Liver (tissue), 9 donors: ENCODE results near the gene ARID5A. TPM values are rescaled to one million over a fixed set of nuclear protein-coding genes. Genes with fewer than 3 reads are reported as not detected.
"Not testable (repeated sequence)": the region's sequence is repeated elsewhere in the genome, so short reads cannot be mapped to it uniquely, and the experiment has no call there.

Experiments
- DNase-seq: peaks from one replicate; pipeline ENCODE4 v3.0.0-alpha.2; 2017; ENCODE audit warnings: low spot score
- H3K27ac ChIP-seq, 2 donors: one replicate each; pipeline ENCODE4 v1.7.0; 2013; ENCODE audit warnings: inconsistent platforms in 2 of 2, low read length in 2 of 2, control low read depth in 1 of 2, low read depth in 1 of 2, mild to moderate bottlenecking in 1 of 2
- H3K27me3 ChIP-seq, 4 donors: one replicate each; pipeline versions ENCODE4 v1.6.1 to v1.7.0; 2013; ENCODE audit warnings: low read length in 3 of 4, inconsistent platforms in 1 of 4, mild to moderate bottlenecking in 1 of 4, moderate library complexity in 1 of 4; ENCODE audit not compliant: control insufficient read depth in 4 of 4, insufficient read depth in 4 of 4
- H3K36me3 ChIP-seq, 4 donors: one replicate each; pipeline versions ENCODE4 v1.6.1 to v1.7.0; 2013; ENCODE audit warnings: low read length in 3 of 4, mild to moderate bottlenecking in 3 of 4, low read depth in 1 of 4, moderate library complexity in 1 of 4; ENCODE audit not compliant: control insufficient read depth in 4 of 4, insufficient read depth in 3 of 4
- H3K4me1 ChIP-seq, 4 donors: one replicate each; pipeline versions ENCODE4 v1.6.1 to v1.7.0; 2013; ENCODE audit warnings: low read length in 3 of 4, mild to moderate bottlenecking in 3 of 4, moderate library complexity in 1 of 4; ENCODE audit not compliant: control insufficient read depth in 4 of 4, insufficient read depth in 4 of 4
- H3K4me3 ChIP-seq, 3 donors: one replicate each; pipeline versions ENCODE4 v1.6.1 to v1.7.0; 2013; ENCODE audit warnings: low read length in 3 of 3, control low read depth in 1 of 3, low read depth in 1 of 3, mild to moderate bottlenecking in 1 of 3
- H3K9ac ChIP-seq, 2 donors: one replicate each; pipeline ENCODE4 v1.7.0; 2013; ENCODE audit warnings: low read length in 2 of 2, mild to moderate bottlenecking in 2 of 2, moderate library complexity in 2 of 2, control low read depth in 1 of 2, low read depth in 1 of 2
- H3K9me3 ChIP-seq, 4 donors: one replicate each; pipeline versions ENCODE4 v1.6.1 to v1.7.0; 2013; ENCODE audit warnings: low read length in 3 of 4; ENCODE audit not compliant: control insufficient read depth in 4 of 4
- ATF3 ChIP-seq: IDR thresholded peaks from 2 replicates; pipeline ENCODE4 v1.6.1; 2016; ENCODE audit warnings: antibody characterized with exemption
- EGR1 ChIP-seq, 2 donors: IDR thresholded peaks; 2 replicates each; pipeline ENCODE4 v1.6.1; 2016 to 2018; ENCODE audit warnings: antibody characterized with exemption in 2 of 2, low read depth in 2 of 2
- FOXA1 ChIP-seq: IDR thresholded peaks from 2 replicates; pipeline ENCODE4 v1.6.1; 2016; ENCODE audit warnings: antibody characterized with exemption
- GABPA ChIP-seq, 2 donors: IDR thresholded peaks in 1 of 2; conservative IDR thresholded peaks in 1 of 2; 2 replicates each; pipeline ENCODE4 v1.6.1; 2016; ENCODE audit warnings: antibody characterized with exemption in 2 of 2, mild to moderate bottlenecking in 1 of 2, moderate library complexity in 1 of 2
- HNF4A ChIP-seq, 2 donors: conservative IDR thresholded peaks; 2 replicates each; pipeline ENCODE4 v1.6.1; 2016; ENCODE audit warnings: antibody characterized with exemption in 2 of 2, mild to moderate bottlenecking in 2 of 2
- HNF4G ChIP-seq: IDR thresholded peaks from 2 replicates; pipeline ENCODE4 v1.6.1; 2016; ENCODE audit warnings: antibody characterized with exemption
- JUND ChIP-seq, 2 donors: IDR thresholded peaks; 2 replicates each; pipeline ENCODE4 v1.6.1; 2016; ENCODE audit warnings: antibody characterized with exemption in 2 of 2
- NR2F2 ChIP-seq: IDR thresholded peaks from 2 replicates; pipeline ENCODE4 v1.6.1; 2016; ENCODE audit warnings: antibody characterized with exemption
- RAD21 ChIP-seq, 2 donors: IDR thresholded peaks; 2 replicates each; pipeline ENCODE4 v1.6.1; 2016; ENCODE audit warnings: antibody characterized with exemption in 2 of 2, mild to moderate bottlenecking in 2 of 2
- RXRA ChIP-seq, 2 donors: IDR thresholded peaks; 2 replicates each; pipeline ENCODE4 v1.6.1; 2017 to 2018; ENCODE audit warnings: antibody characterized with exemption in 2 of 2, mild to moderate bottlenecking in 1 of 2
- SP1 ChIP-seq: IDR thresholded peaks from 2 replicates; pipeline ENCODE4 v1.6.1; 2018; ENCODE audit warnings: antibody characterized with exemption, mild to moderate bottlenecking
- TAF1 ChIP-seq: conservative IDR thresholded peaks from 2 replicates; pipeline ENCODE4 v1.6.1; 2016; ENCODE audit warnings: antibody characterized with exemption, mild to moderate bottlenecking
- YY1 ChIP-seq: IDR thresholded peaks from 2 replicates; pipeline ENCODE4 v1.6.1; 2016; ENCODE audit warnings: antibody characterized with exemption, mild to moderate bottlenecking
- WGBS: extraction: QIAGEN DNeasy Blood & Tissue Kit; methylation state at CpG from one replicate; pipeline ENCODE4 v1.1.7; 2013; 5-methylcytosine and 5-hydroxymethylcytosine counted together
- polyA plus RNA-seq, 2 donors: library from polyadenylated mRNA; stranded (reverse) in 1 of 2; unstranded in 1 of 2; fragments of 200-250 nt in 1 of 2; fragments of >200 nt in 1 of 2; fragmentation: Nextera tagmentation in 1 of 2; extraction: Ambion mirVana in 1 of 2; gene quantifications; one replicate each; pipeline versions ENCODE4 v1.2.1 to v1.2.3, GENCODE V29; 2013 to 2015
- total RNA-seq, 2 donors: library from RNA; depleted of rRNA; stranded (reverse); fragments of >200 nt; gene quantifications; one replicate each; pipeline ENCODE4 v1.2.3, GENCODE V29; 2014
- TF ChIP-seq, protein P1 (sequence below): IDR thresholded peaks from 2 replicates; pipeline ENCODE4 v1.6.1; 2016; ENCODE audit warnings: antibody characterized with exemption
- TF ChIP-seq, protein P2 (sequence below): fragments of 150-350 bp; IDR thresholded peaks from 2 replicates; pipeline ENCODE4 v1.5.1; 2017; ENCODE audit warnings: improper control_type of control experiment, low read depth, low read length; ENCODE audit not compliant: missing input control
- donor health status: healthy.
- donor health status: healthy.
- donor health status: healthy.
- donor health status: healthy.
- donor health status: healthy.

ARID5A gene
- total and polyA plus RNA-seq, 4 donors: 7.4 to 17.8 (median 11.0) TPM

GRCh38 chr2:96498021-96498431 lies 38.5 kb upstream of the ARID5A start (continued):
- TF ChIP-seq, protein P1, sequence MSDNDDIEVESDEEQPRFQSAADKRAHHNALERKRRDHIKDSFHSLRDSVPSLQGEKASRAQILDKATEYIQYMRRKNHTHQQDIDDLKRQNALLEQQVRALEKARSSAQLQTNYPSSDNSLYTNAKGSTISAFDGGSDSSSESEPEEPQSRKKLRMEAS: no peak
- TF ChIP-seq RXRA (IDR thresholded peaks at IDR 0.05): no peak
- no peak for TF ChIP-seq NR2F2
- no peak for TF ChIP-seq ATF3

GRCh38 chr2:96498611-96499010 lies 37.9 kb upstream of the ARID5A start:
- H3K9me3 ChIP-seq, H3K27ac ChIP-seq, H3K9ac ChIP-seq, DNase-seq, H3K4me3 ChIP-seq, H3K27me3 ChIP-seq, H3K36me3 ChIP-seq: not testable (repeated sequence)
- WGBS: 96% methylated on average over 6 of the region's 6 CpGs
- peaks cover 3 to 11% (median 7%) of the 10 kb centered on the region in 4 donors for H3K4me1 ChIP-seq

DNA sequence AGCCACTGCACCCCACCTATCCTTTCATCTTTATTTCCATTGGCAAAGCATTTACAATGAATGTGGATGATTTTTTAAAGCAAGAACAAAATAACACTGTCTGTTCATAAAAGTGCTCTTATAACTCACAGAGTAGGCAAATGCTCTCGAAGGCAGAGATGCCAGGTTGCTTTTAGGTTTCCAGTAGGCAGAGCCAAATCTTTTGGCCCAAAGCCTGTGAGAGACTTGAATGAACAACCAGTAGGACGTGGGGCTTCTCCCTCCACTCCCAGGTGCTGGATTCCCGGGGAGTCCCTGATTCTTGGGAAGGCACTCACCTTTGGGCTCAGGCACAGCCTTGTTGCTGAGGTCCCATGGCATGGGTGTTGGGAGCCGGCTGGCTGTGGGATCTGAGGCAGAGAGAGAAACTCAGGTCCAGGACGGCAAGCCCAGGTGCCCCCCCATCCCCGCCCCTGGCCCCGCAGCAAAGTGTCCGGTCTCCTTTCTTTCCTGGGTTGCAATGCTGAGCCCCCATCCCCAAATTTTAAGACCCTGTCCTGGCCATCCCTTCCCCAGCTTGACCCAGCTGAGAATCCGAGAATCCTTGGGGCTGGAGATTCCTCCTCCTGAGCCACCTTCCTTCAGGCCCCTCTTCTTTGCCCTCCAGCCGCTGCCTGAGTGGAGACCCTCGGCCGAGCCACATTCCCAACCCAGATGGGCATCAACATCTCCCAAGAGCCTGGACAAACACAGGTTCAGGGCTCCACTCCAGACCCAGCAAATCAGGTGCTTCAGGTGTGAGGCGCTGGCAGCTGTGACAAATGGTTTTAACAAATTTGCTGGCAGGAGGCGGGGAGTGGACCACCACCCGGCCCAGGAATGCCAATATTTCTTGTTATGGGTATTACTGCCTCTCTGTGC lies 37.2 kb upstream of the ARID5A start:
- H3K4me3 ChIP-seq: no peak overlapping the region
- no peaks in the 10 kb centered on the region for H3K9me3 ChIP-seq
- TF ChIP-seq HNF4A (conservative IDR thresholded peaks at IDR 0.05): no peak
- H3K4me1 ChIP-seq: peaks cover 3 to 15% (median 7%) of the 10 kb centered on the region in 4 donors
- 95% methylated on average over 15 of the region's 15 CpGs for WGBS
- H3K27me3 ChIP-seq: no peaks in the 10 kb centered on the region
- no peak overlapping the region for H3K9ac ChIP-seq
- DNase-seq: no peak
- H3K36me3 ChIP-seq: peaks cover 0 to 2% (median 0%) of the 10 kb centered on the region in 4 donors
- H3K27ac ChIP-seq: no peak overlapping the region

- H3K36me3 ChIP-seq: peaks cover 0 to 2% (median 0%) of the 10 kb centered on the region in 4 donors
- TF ChIP-seq HNF4A (conservative IDR thresholded peaks at IDR 0.05) (no peak), TAF1 (no peak), ATF3 (no peak), HNF4G (no peak), RAD21 (IDR thresholded peaks at IDR 0.05) (no peak), GABPA (IDR thresholded peaks at IDR 0.05 in 1 of 2, conservative IDR thresholded peaks at IDR 0.05 in 1 of 2) (no peak), EGR1 (IDR thresholded peaks at IDR 0.05; ENCODE audit: low read depth in 2 of 2) (no peak), FOXA1 (no peak), JUND (IDR thresholded peaks at IDR 0.05) (no peak), YY1 (no peak), SP1 (no peak), RXRA (IDR thresholded peaks at IDR 0.05) (no peak)
- TF ChIP-seq, protein P2, sequence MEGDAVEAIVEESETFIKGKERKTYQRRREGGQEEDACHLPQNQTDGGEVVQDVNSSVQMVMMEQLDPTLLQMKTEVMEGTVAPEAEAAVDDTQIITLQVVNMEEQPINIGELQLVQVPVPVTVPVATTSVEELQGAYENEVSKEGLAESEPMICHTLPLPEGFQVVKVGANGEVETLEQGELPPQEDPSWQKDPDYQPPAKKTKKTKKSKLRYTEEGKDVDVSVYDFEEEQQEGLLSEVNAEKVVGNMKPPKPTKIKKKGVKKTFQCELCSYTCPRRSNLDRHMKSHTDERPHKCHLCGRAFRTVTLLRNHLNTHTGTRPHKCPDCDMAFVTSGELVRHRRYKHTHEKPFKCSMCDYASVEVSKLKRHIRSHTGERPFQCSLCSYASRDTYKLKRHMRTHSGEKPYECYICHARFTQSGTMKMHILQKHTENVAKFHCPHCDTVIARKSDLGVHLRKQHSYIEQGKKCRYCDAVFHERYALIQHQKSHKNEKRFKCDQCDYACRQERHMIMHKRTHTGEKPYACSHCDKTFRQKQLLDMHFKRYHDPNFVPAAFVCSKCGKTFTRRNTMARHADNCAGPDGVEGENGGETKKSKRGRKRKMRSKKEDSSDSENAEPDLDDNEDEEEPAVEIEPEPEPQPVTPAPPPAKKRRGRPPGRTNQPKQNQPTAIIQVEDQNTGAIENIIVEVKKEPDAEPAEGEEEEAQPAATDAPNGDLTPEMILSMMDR: no peak
- TF ChIP-seq, protein P1: no peak
- no peak overlapping the region for H3K9ac ChIP-seq
- H3K27me3 ChIP-seq: no peaks in the 10 kb centered on the region
- H3K9me3 ChIP-seq: no peaks in the 10 kb centered on the region
- H3K4me1 ChIP-seq: peaks cover 3 to 23% (median 14%) of the 10 kb centered on the region in 4 donors
- no peak overlapping the region for H3K27ac ChIP-seq
- WGBS: 79% methylated on average over 64 of the region's 64 CpGs
- DNase-seq: no peak
- no peak overlapping the region for H3K4me3 ChIP-seq
Observed at GRCh38 chr2:96500385-96501066, 36.0 kb upstream of the ARID5A start.
